Testis (tissue), 2 donors: Measurements from ENCODE around the gene LPO.

ENCODE experiments used
- CTCF ChIP-seq, 3 experiments: fragments of 450-650 bp in 2 of 3; fragments of 200-600 bp in 1 of 3; sonication (generic) in 1 of 3; IDR thresholded peaks; one replicate each; pipeline ENCODE4 v1.5.1; 2016 to 2019; ENCODE audit warnings: antibody characterized with exemption in 3 of 3, mild to moderate bottlenecking in 2 of 3, moderate library complexity in 1 of 3
- POLR2A ChIP-seq: fragments of 450-650 bp; IDR thresholded peaks from one replicate; pipeline ENCODE4 v1.6.1; 2017; ENCODE audit warnings: antibody characterized with exemption, mild to moderate bottlenecking, moderate library complexity

- no peak for TF ChIP-seq CTCF (IDR thresholded peaks at IDR 0.05)
- TF ChIP-seq POLR2A: no peak
Measured at GRCh38 chr17:58267347-58268324, 29.3 kb downstream of the LPO start.
